Heart right ventricle (tissue), 16 donors: Measurements from ENCODE around the gene SLC39A13. TPM values are rescaled to one million over a fixed set of nuclear protein-coding genes. Genes with fewer than 3 reads are reported as not detected.

Experiments used
- ATAC-seq, 8 donors: fragments of 200-7000 bp; cut with Tn5 transposase; one replicate each; pipeline ENCODE4 v1.9.1; 2020; ENCODE audit warnings: mild to moderate bottlenecking in 8 of 8, moderate library complexity in 8 of 8, moderate number of reproducible peaks in 1 of 8
- DNase-seq, 2 donors: peaks; one replicate each; pipeline ENCODE4 v3.0.0-alpha.2; 2020
- H3K27ac ChIP-seq, 10 donors: fragments of 200-600 bp; sonication (generic) in 2 of 10; one replicate each; pipeline versions ENCODE4 v1.5.0 to v1.8.0; 2020 to 2022; ENCODE audit warnings: mild to moderate bottlenecking in 3 of 10
- H3K27me3 ChIP-seq, 7 donors: fragments of 200-600 bp; one replicate each; pipeline ENCODE4 v1.8.0; 2021 to 2022; ENCODE audit warnings: mild to moderate bottlenecking in 2 of 7
- H3K36me3 ChIP-seq, 9 donors: fragments of 200-600 bp; sonication (generic) in 1 of 9; one replicate each; pipeline versions ENCODE4 v1.5.0 to v1.8.0; 2020 to 2022; ENCODE audit warnings: mild to moderate bottlenecking in 2 of 9
- H3K4me1 ChIP-seq, 9 donors: fragments of 200-600 bp; sonication (generic) in 1 of 9; one replicate each; pipeline versions ENCODE4 v1.5.0 to v1.8.0; 2020 to 2022; ENCODE audit warnings: mild to moderate bottlenecking in 4 of 9
- H3K4me3 ChIP-seq, 10 donors: fragments of 200-600 bp; sonication (generic) in 2 of 10; one replicate each; pipeline versions ENCODE4 v1.5.0 to v1.8.0; 2020 to 2022; ENCODE audit warnings: mild to moderate bottlenecking in 7 of 10, moderate library complexity in 2 of 10
- H3K9me3 ChIP-seq, 11 donors: fragments of 200-600 bp in 10 of 11; sonication (generic) in 2 of 11; one replicate each; pipeline versions ENCODE4 v1.5.0 to v1.8.0; 2013 to 2022; ENCODE audit warnings: mild to moderate bottlenecking in 2 of 11, control low read depth in 1 of 11, moderate library complexity in 1 of 11
- CTCF ChIP-seq, 9 donors: fragments of 200-600 bp; sonication (generic) in 2 of 9; IDR thresholded peaks; one replicate each; pipeline versions ENCODE4 v1.5.0 to v1.8.0; 2021 to 2022; ENCODE audit warnings: antibody characterized with exemption in 9 of 9, mild to moderate bottlenecking in 5 of 9, moderate library complexity in 1 of 9
- WGBS, 2 donors: extraction: QIAGEN DNeasy Blood & Tissue Kit; methylation state at CpG; one replicate each; pipeline ENCODE4 v1.1.7; 2013; ENCODE audit warnings: inconsistent platforms in 1 of 2; 5-methylcytosine and 5-hydroxymethylcytosine counted together
- intact Hi-C, 10 donors: fragments of 100-400 bp; cut with DNase I; formaldehyde crosslinking; loops; one replicate each; pipeline versions ENCODE4 v1.11.1 to v1.14.2; 2022
- polyA plus RNA-seq, 2 donors: library from polyadenylated mRNA; stranded (reverse); fragments of 200-250 nt; gene quantifications; one replicate each; pipeline ENCODE4 v1.2.3, GENCODE V29; 2013
- total RNA-seq, 10 donors: library from RNA; stranded (reverse); fragmentation: NEBNext Ultra II Directional in 3 of 10; extraction: Animal tissue kit (Norgen Biotek cat#: 25700) in 3 of 10; gene quantifications; one replicate each; pipeline versions ENCODE4 v1.2.1 to v1.2.4, GENCODE V29; 2021 to 2023
- donor health status: Arrhythmogenic right ventricular cardiomyopathy.
- donor health status: ischemic (EF 13 %, LVEDD 7.1; RV severe dilation, severe dysfunction).
- donor health status: healthy with polysubstance abuse.
- donor health status: DM: no; HTN: yes; CAD: no.
- donor health status: DM: no; HTN: no; CAD: no.
- donor health status: ischemic (EF 25% LVEDD 6.9; RV normal size, moderate dysfunction).
- donor health status: ischemic (EF 25% LVEDD 5.7; RV mildly dilated, moderate dysfunction).
- donor health status: healthy.
- donor health status: DM: yes; HTN: yes; CAD: no.
- donor health status: Ischemic cardiomyopathy.
- donor health status: ischemic (EF 35%, LVEDD 5.7; RV mildly dilated, moderate dysfunction).
- donor health status: nonischemic (EF 11% LVEDD 7.7; RV severe dilation, severe dysfunction).
- donor health status: DM: yes; HTN: yes; CAD: no.
- donor health status: PGD.
- donor health status: ischemic (EF 29% LVEDD 5.4; RV normal size, mild dysfunction).
- donor health status: nonischemic (EF 23%, LVEDD 6.1; RV moderate dilation, normal function).

SLC39A13 gene
- total and polyA plus RNA-seq, 12 donors: 31.1 to 86.4 (median 42.4) TPM

- WGBS, 2 donors: 85 to 89% methylated on average over 6 of the region's 6 CpGs
- intact Hi-C loops: no loop called here
- no peak for TF ChIP-seq CTCF (IDR thresholded peaks at IDR 0.05)
- no peak for ATAC-seq
- Histone ChIP-seq H3K36me3 (peaks cover 0 to 94% (median 54%) of the 10 kb centered on the region in 9 donors), H3K27ac (peak overlapping the region in 3 of 10 donors; percentile 1 to 77 (median 11)), H3K4me3 (no peak overlapping the region), H3K27me3 (no peaks in the 10 kb centered on the region), H3K9me3 (no peaks in the 10 kb centered on the region), H3K4me1 (peaks cover 13 to 48% (median 31%) of the 10 kb centered on the region in 9 donors)
- no peak for DNase-seq
These were observed 9.3 kb downstream of the SLC39A13 start for GRCh38 chr11:47417712-47418111.

- peaks cover 13 to 42% (median 27%) of the 10 kb centered on the region in 9 donors for H3K4me1 ChIP-seq
- DNase-seq (no peak), ATAC-seq (no peak)
- WGBS, 2 donors: 78 to 82% methylated on average over 23 of the region's 23 CpGs
- H3K27ac ChIP-seq: no peak overlapping the region
- H3K36me3 ChIP-seq: peaks cover 0 to 95% (median 63%) of the 10 kb centered on the region in 9 donors
- no peaks in the 10 kb centered on the region for H3K9me3 ChIP-seq
- intact Hi-C loops: no loop called here
- H3K4me3 ChIP-seq: no peak overlapping the region
- no peak for TF ChIP-seq CTCF (IDR thresholded peaks at IDR 0.05)
- H3K27me3 ChIP-seq: no peaks in the 10 kb centered on the region
These were observed 10.3 kb downstream of the SLC39A13 start for GRCh38 chr11:47418454-47419259.

- Histone ChIP-seq H3K27me3 (no peaks in the 10 kb centered on the region), H3K4me3 (peak overlapping the region; percentile 55 to 99 (median 88)), H3K9me3 (no peaks in the 10 kb centered on the region), H3K36me3 (peaks cover 0 to 46% (median 35%) of the 10 kb centered on the region in 9 donors), H3K27ac (peak overlapping the region; percentile 74 to 98 (median 92)), H3K4me1 (peaks cover 11 to 21% (median 16%) of the 10 kb centered on the region in 9 donors)
- WGBS, 2 donors: 0 to 1% methylated on average over 14 of the region's 14 CpGs
- DNase-seq (no peak), ATAC-seq (peak in 1 of 8 donors; percentile 3)
- intact Hi-C loops: loop anchor here in 3 of 10 donors (1.0 to 2.0 kb wide), 2 partner anchors 17 kb away; partner anchors contain the start of gene SLC39A13 (in 3 of the 3)
- TF ChIP-seq CTCF (IDR thresholded peaks at IDR 0.05): no peak
These were observed 17.2 kb downstream of the SLC39A13 start for GRCh38 chr11:47425611-47426010.

GRCh38 chr11:47426062-47426956 lies 17.9 kb downstream of the SLC39A13 start, which contains the start of gene PSMC3:
Gene PSMC3, minus strand, starts transcription at chr11:47426439. Its CDS starts 160 bp downstream, at chr11:47426279.
- DNase-seq (peak; percentile 98 to 99), ATAC-seq (peak; percentile 95 to 99 (median 98))
- TF ChIP-seq CTCF (IDR thresholded peaks at IDR 0.05): no peak
- intact Hi-C loops: loop anchor here in 3 of 10 donors (1.0 to 2.0 kb wide), 2 partner anchors 18 kb away; partner anchors contain the start of gene SLC39A13 (in 3 of the 3)
- Histone ChIP-seq H3K27me3 (no peaks in the 10 kb centered on the region), H3K36me3 (peaks cover 0 to 39% (median 30%) of the 10 kb centered on the region in 9 donors), H3K4me1 (peaks cover 11 to 21% (median 16%) of the 10 kb centered on the region in 9 donors), H3K27ac (peak within 1 kb of the TSS; percentile 74 to 98 (median 92)), H3K9me3 (no peaks in the 10 kb centered on the region), H3K4me3 (peak within 1 kb of the TSS; percentile 55 to 99 (median 88))
- 0 to 1% methylated on average over 62 of the region's 62 CpGs for WGBS, 2 donors
